Astrocyte (in vitro differentiated cells and primary cell): ENCODE results near the gene TFDP2. TPM values are rescaled to one million over a fixed set of nuclear protein-coding genes. Genes with fewer than 3 reads are reported as not detected.

Source experiments
- DNase-seq: peaks from one replicate; pipeline ENCODE4 v3.0.0-alpha.2; 2010; ENCODE audit warnings: low read depth
- FAIRE-seq: peaks from 2 replicates; lab custom pipeline; 2011; peaks lifted over from hg19 to GRCh38; lab: Jason Lieb, UNC
- H2AFZ ChIP-seq: 2 replicates; pipeline ENCODE4 v1.6.0; 2012; ENCODE audit warnings: low read depth, low read length, inconsistent platforms
- H3K27ac ChIP-seq: 2 replicates; pipeline ENCODE4 v1.5.1; 2011; ENCODE audit warnings: low read depth, low read length, inconsistent platforms
- H3K27me3 ChIP-seq: 2 replicates; pipeline ENCODE4 v1.6.0; 2011; ENCODE audit warnings: low read length, inconsistent platforms; ENCODE audit not compliant: insufficient read depth
- H3K36me3 ChIP-seq: 2 replicates; pipeline ENCODE4 v1.5.1; 2011; ENCODE audit warnings: low read length, inconsistent platforms; ENCODE audit not compliant: insufficient read depth
- H3K4me1 ChIP-seq: 2 replicates; pipeline ENCODE4 v1.5.1; 2011; ENCODE audit warnings: low read length, inconsistent platforms; ENCODE audit not compliant: insufficient read depth
- H3K4me2 ChIP-seq: 2 replicates; pipeline ENCODE4 v1.6.0; 2012; ENCODE audit warnings: low read length, inconsistent platforms
- H3K4me3 ChIP-seq: 2 replicates; pipeline ENCODE4 v1.5.1; 2011; ENCODE audit warnings: low read depth, mild to moderate bottlenecking, low read length, inconsistent platforms; ENCODE audit not compliant: insufficient read depth
- H3K79me2 ChIP-seq: 2 replicates; pipeline ENCODE4 v1.6.0; 2012; ENCODE audit warnings: mild to moderate bottlenecking, low read length, inconsistent platforms; ENCODE audit not compliant: insufficient read depth
- H3K9ac ChIP-seq: 2 replicates; pipeline ENCODE4 v1.6.0; 2012; ENCODE audit warnings: mild to moderate bottlenecking, low read length, inconsistent platforms
- H3K9me3 ChIP-seq: 2 replicates; pipeline ENCODE4 v1.5.1; 2012; ENCODE audit warnings: low read depth, mild to moderate bottlenecking, low read length, inconsistent platforms; ENCODE audit not compliant: insufficient read depth
- H4K20me1 ChIP-seq: 2 replicates; pipeline ENCODE4 v1.6.0; 2012; ENCODE audit warnings: low read length, inconsistent platforms; ENCODE audit not compliant: insufficient read depth
- H3K27ac Mint-ChIP-seq: one replicate; pipeline ENCODE4 v1.8.0; 2021; ENCODE audit warnings: mild to moderate bottlenecking, mixed read lengths; ENCODE audit not compliant: unreplicated experiment
- H3K27me3 Mint-ChIP-seq: one replicate; pipeline ENCODE4 v1.8.0; 2021; ENCODE audit warnings: low read depth, mixed read lengths; ENCODE audit not compliant: unreplicated experiment
- H3K36me3 Mint-ChIP-seq: one replicate; pipeline ENCODE4 v1.8.0; 2021; ENCODE audit warnings: low read depth, mixed read lengths; ENCODE audit not compliant: unreplicated experiment
- H3K4me1 Mint-ChIP-seq: one replicate; pipeline ENCODE4 v1.8.0; 2021; ENCODE audit warnings: low read depth, mixed read lengths; ENCODE audit not compliant: unreplicated experiment
- H3K4me3 Mint-ChIP-seq: one replicate; pipeline ENCODE4 v1.8.0; 2021; ENCODE audit warnings: mild to moderate bottlenecking, moderate library complexity, mixed read lengths; ENCODE audit not compliant: unreplicated experiment
- H3K9me3 Mint-ChIP-seq: one replicate; pipeline ENCODE4 v1.8.0; 2021; ENCODE audit warnings: mild to moderate bottlenecking, mixed read lengths; ENCODE audit not compliant: unreplicated experiment
- CTCF ChIP-seq: IDR thresholded peaks from 2 replicates; pipeline ENCODE4 v1.5.1; 2011; ENCODE audit warnings: low read depth, mild to moderate bottlenecking, inconsistent platforms, low read length, moderate library complexity; ENCODE audit not compliant: insufficient read depth
- EZH2 ChIP-seq: IDR thresholded peaks from 2 replicates; pipeline ENCODE4 v1.6.1; 2012; ENCODE audit warnings: mild to moderate bottlenecking, low read length, inconsistent platforms; ENCODE audit not compliant: insufficient read depth
- total RNA-seq: library from RNA; stranded (reverse); gene quantifications from 2 replicates; pipeline ENCODE4 v1.2.1, GENCODE V29; 2021

Gene TFDP2
- total RNA-seq, 1 donor from 2014 or later: 51.0 TPM

DNA sequence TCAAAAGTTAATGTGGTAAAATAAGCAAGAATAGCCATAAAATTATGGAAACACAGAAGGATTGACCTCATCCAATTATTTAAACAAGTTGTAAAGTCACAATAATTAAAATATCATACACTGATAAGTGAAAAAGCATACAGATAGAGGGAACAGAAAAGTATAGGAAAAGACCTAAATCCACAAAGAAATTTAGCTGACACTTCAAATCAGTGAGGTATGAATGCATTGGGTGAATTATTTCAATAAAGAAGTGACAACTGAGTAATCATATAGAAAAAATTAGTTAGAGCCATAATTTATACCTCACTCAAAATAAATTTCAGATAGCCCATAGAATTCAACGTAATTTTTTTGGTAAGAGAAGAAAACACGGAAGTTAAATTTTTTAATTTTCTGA, 25.1 kb downstream of the TFDP2 start:
- no peak overlapping the region for H3K27ac ChIP-seq
- no peak overlapping the region for H2AFZ ChIP-seq
- FAIRE-seq (no peak), DNase-seq (no peak)
- no peak overlapping the region for H3K4me2 ChIP-seq
- no peak overlapping the region for H3K4me3 ChIP-seq
- no peaks in the 10 kb centered on the region for H4K20me1 ChIP-seq
- Mint-ChIP-seq H3K4me1 (peaks cover 2% of the 10 kb centered on the region), H3K9me3 (no peaks in the 10 kb centered on the region), H3K27me3 (no peaks in the 10 kb centered on the region), H3K36me3 (no peaks in the 10 kb centered on the region), H3K4me3 (no peak overlapping the region), H3K27ac (no peak overlapping the region)
- TF ChIP-seq EZH2 (no peak), CTCF (no peak)
- H3K9ac ChIP-seq: no peak overlapping the region
- no peaks in the 10 kb centered on the region for H3K27me3 ChIP-seq
- H3K79me2 ChIP-seq: no peaks in the 10 kb centered on the region
- H3K4me1 ChIP-seq: no peaks in the 10 kb centered on the region
- H3K9me3 ChIP-seq: no peaks in the 10 kb centered on the region
- H3K36me3 ChIP-seq: no peaks in the 10 kb centered on the region

DNA sequence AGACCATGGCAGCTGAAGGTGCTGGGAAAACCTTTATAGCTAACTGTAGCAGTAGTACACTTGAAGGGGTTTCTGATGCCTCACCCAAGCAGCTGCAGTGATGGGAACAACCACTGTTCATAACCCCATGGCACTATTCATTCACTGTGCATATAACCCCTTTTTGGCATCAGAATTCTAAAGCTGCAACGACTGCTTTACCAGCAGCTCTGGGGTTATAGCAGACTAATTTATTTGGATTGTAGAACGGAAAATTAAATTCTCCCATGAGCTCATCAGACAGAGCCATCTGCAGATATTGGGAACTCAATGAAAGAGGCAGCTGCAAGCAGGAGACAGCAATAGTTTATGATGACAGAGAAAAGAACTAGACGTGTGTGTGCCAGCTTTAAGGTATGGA, 28.6 kb downstream of the TFDP2 start:
- FAIRE-seq (no peak), DNase-seq (no peak)
- no peaks in the 10 kb centered on the region for H3K27me3 Mint-ChIP-seq
- H3K4me1 ChIP-seq: peaks cover 4% of the 10 kb centered on the region
- H3K9me3 Mint-ChIP-seq: no peaks in the 10 kb centered on the region
- no peak overlapping the region for H3K27ac ChIP-seq
- no peaks in the 10 kb centered on the region for H3K9me3 ChIP-seq
- no peak overlapping the region for H3K4me3 ChIP-seq
- H2AFZ ChIP-seq: no peak overlapping the region
- peaks cover 5% of the 10 kb centered on the region for H4K20me1 ChIP-seq
- H3K9ac ChIP-seq: no peak overlapping the region
- H3K27me3 ChIP-seq: no peaks in the 10 kb centered on the region
- no peaks in the 10 kb centered on the region for H3K36me3 ChIP-seq
- TF ChIP-seq EZH2: no peak
- no peak for TF ChIP-seq CTCF
- H3K79me2 ChIP-seq: no peaks in the 10 kb centered on the region
- H3K4me1 Mint-ChIP-seq: peaks cover 3% of the 10 kb centered on the region
- no peak overlapping the region for H3K4me3 Mint-ChIP-seq
- H3K36me3 Mint-ChIP-seq: no peaks in the 10 kb centered on the region
- no peak overlapping the region for H3K27ac Mint-ChIP-seq
- H3K4me2 ChIP-seq: no peak overlapping the region

DNA sequence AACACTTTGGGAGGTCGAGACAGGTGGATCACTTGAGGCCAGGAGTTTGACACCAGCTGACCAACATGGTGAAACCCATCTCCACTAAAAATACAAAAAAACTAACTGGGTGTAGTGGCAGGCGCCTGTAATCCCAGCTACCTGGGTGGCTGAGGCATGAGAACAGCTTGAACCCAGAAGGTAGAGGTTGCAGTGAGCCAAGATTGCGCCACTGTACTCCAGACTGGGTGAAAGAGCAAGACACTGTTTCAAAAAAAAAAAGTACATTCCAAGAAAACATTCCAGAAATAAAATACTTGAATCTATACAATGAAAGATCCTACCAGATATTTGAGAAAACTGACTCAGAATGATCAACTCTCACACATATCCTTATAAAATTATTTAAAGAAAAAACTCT, 30.4 kb downstream of the TFDP2 start:
- H3K4me2 ChIP-seq: no peak overlapping the region
- H3K27me3 Mint-ChIP-seq: no peaks in the 10 kb centered on the region
- H3K4me1 Mint-ChIP-seq: peaks cover 3% of the 10 kb centered on the region
- no peaks in the 10 kb centered on the region for H3K9me3 Mint-ChIP-seq
- no peaks in the 10 kb centered on the region for H3K36me3 ChIP-seq
- no peaks in the 10 kb centered on the region for H3K79me2 ChIP-seq
- FAIRE-seq (no peak), DNase-seq (no peak)
- H3K9ac ChIP-seq: no peak overlapping the region
- no peak overlapping the region for H3K27ac ChIP-seq
- no peak overlapping the region for H3K4me3 ChIP-seq
- no peak for TF ChIP-seq CTCF
- TF ChIP-seq EZH2: no peak
- no peaks in the 10 kb centered on the region for H3K27me3 ChIP-seq
- no peak overlapping the region for H3K27ac Mint-ChIP-seq
- peaks cover 4% of the 10 kb centered on the region for H3K4me1 ChIP-seq
- no peak overlapping the region for H3K4me3 Mint-ChIP-seq
- no peak overlapping the region for H2AFZ ChIP-seq
- no peaks in the 10 kb centered on the region for H3K36me3 Mint-ChIP-seq
- H3K9me3 ChIP-seq: no peaks in the 10 kb centered on the region
- H4K20me1 ChIP-seq: peaks cover 5% of the 10 kb centered on the region
